Bronchial epithelial cell (primary cell): ENCODE results near the gene DOCK11. TPM values are rescaled to one million over a fixed set of nuclear protein-coding genes. Genes with fewer than 3 reads are reported as not detected.
"Not testable (repeated sequence)": the region's sequence is repeated elsewhere in the genome, so short reads cannot be mapped to it uniquely, and the experiment has no call there.

Source experiments
- DNase-seq: peaks from one replicate; pipeline ENCODE4 v3.0.0-alpha.2; 2010; ENCODE audit warnings: low read depth
- FAIRE-seq: peaks from 2 replicates; lab custom pipeline; 2011; peaks lifted over from hg19 to GRCh38; lab: Jason Lieb, UNC
- H3K27me3 ChIP-seq: 2 replicates; pipeline ENCODE4 v1.5.1; 2011; ENCODE audit warnings: low read length; ENCODE audit not compliant: control insufficient read depth, insufficient read depth
- H3K36me3 ChIP-seq: 2 replicates; pipeline ENCODE4 v1.5.1; 2011; ENCODE audit warnings: low read length; ENCODE audit not compliant: control insufficient read depth, insufficient read depth
- H3K4me3 ChIP-seq: 2 replicates; pipeline ENCODE4 v1.5.1; 2011; ENCODE audit warnings: mild to moderate bottlenecking, low read depth, low read length, control low read depth
- CTCF ChIP-seq: IDR thresholded peaks from 2 replicates; pipeline ENCODE4 v1.5.1; 2011; ENCODE audit warnings: mild to moderate bottlenecking, moderate library complexity, low read length, control low read depth, inconsistent platforms; ENCODE audit not compliant: insufficient read depth, severe bottlenecking
- total RNA-seq: library from RNA; depleted of rRNA; stranded (reverse); fragments of >200 nt; gene quantifications from 2 replicates; pipeline ENCODE4 v1.2.1, GENCODE V29; 2014

The DOCK11 gene
- total RNA-seq, 1 donor from 2014 or later: 0.26 TPM

GRCh38 chrX:118698516-118699170 is 203.0 kb downstream of the DOCK11 start:
- FAIRE-seq (peak; percentile 70), DNase-seq (peak; percentile 84)
- TF ChIP-seq CTCF: no peak
- H3K27me3 ChIP-seq: no peaks in the 10 kb centered on the region
- no peaks in the 10 kb centered on the region for H3K36me3 ChIP-seq
- no peak overlapping the region for H3K4me3 ChIP-seq

GRCh38 chrX:118702741-118703140 is 207.1 kb downstream of the DOCK11 start:
- Histone ChIP-seq H3K4me3 (no peak overlapping the region), H3K36me3 (no peaks in the 10 kb centered on the region), H3K27me3 (no peaks in the 10 kb centered on the region)
- DNase-seq (peak; percentile 59), FAIRE-seq (no peak)
- TF ChIP-seq CTCF: no peak

- no peak for TF ChIP-seq CTCF
- FAIRE-seq (no peak), DNase-seq (no peak)
- Histone ChIP-seq H3K4me3 (no peak overlapping the region), H3K27me3 (no peaks in the 10 kb centered on the region), H3K36me3 (no peaks in the 10 kb centered on the region)
These were observed 211.1 kb downstream of the DOCK11 start for GRCh38 chrX:118706681-118707080.

GRCh38 chrX:118714521-118714920 is 218.9 kb downstream of the DOCK11 start:
- no peaks in the 10 kb centered on the region for H3K36me3 ChIP-seq
- no peak for DNase-seq
- H3K27me3 ChIP-seq: no peaks in the 10 kb centered on the region
- no peak overlapping the region for H3K4me3 ChIP-seq
- no peak for TF ChIP-seq CTCF
- no peak for FAIRE-seq

GRCh38 chrX:118715917-118716316 is 220.3 kb downstream of the DOCK11 start:
- not testable (repeated sequence) for H3K36me3 ChIP-seq, DNase-seq, H3K27me3 ChIP-seq, H3K4me3 ChIP-seq, FAIRE-seq

GRCh38 chrX:118716833-118717232 is 221.2 kb downstream of the DOCK11 start:
- not testable (repeated sequence) for H3K36me3 ChIP-seq, H3K27me3 ChIP-seq, DNase-seq, FAIRE-seq, H3K4me3 ChIP-seq
